ENCODE data around the gene PLEKHB2. TPM values are rescaled to one million over a fixed set of nuclear protein-coding genes. Genes with fewer than 3 reads are reported as not detected.

Gene PLEKHB2
- polyA plus RNA-seq, 1 of the 3 experiments (the other 2 are of a cell fraction) = 105 TPM

- peaks cover 0 to 3% of the 10 kb centered on the region in 2 experiments; a peak in 1 of 4 replicates for H3K4me1 ChIP-seq (ENCODE audit: control insufficient read depth in 1 of 2, insufficient read depth in 2 of 2, low read depth in 1 of 2, low read length in 1 of 2)
- no peaks in the 10 kb centered on the region for H4K20me1 ChIP-seq (ENCODE audit: insufficient read depth)
- H2AFZ ChIP-seq (ENCODE audit: low read depth) = no peak overlapping the region
- ChIA-PET CTCF (no interaction called here), POLR2A (no interaction called here)
- no peak overlapping the region for H3K27ac ChIP-seq (ENCODE audit: low read depth in 2 of 2, low read length in 1 of 2)
- H3F3A ChIP-seq (replicated peaks; ENCODE audit: insufficient read depth) = peaks cover 3% of the 10 kb centered on the region
- no peak overlapping the region for H3K4me2 ChIP-seq
- no peak overlapping the region for H3K9ac ChIP-seq
- H3K36me3 ChIP-seq (replicated peaks in 1 of 2; ENCODE audit: control insufficient read depth in 1 of 2, insufficient read depth in 2 of 2, low read length in 1 of 2) = peaks cover 48 to 68% of the 10 kb centered on the region in 2 experiments
- WGBS (ENCODE audit: low lambda C conversion rate) = 95% methylated on average over 2 of the region's 2 CpGs
- no peak for TF ChIP-seq MAX (IDR thresholded peaks at IDR 0.05; ENCODE audit: low read depth)
- no peak for TF ChIP-seq CTCF (IDR thresholded peaks at IDR 0.05)
- no peak for TF ChIP-seq ZBTB33 (IDR thresholded peaks at IDR 0.05; ENCODE audit: borderline replicate concordance, low read depth)
- no peak for TF ChIP-seq RXRA (IDR thresholded peaks at IDR 0.05; ENCODE audit: borderline replicate concordance, low read depth)
- TF ChIP-seq CHD2 (IDR thresholded peaks at IDR 0.05; ENCODE audit: low read length, partially characterized antibody) = no peak
- no peak for TF ChIP-seq TAF1 (IDR thresholded peaks at IDR 0.05; ENCODE audit: borderline replicate concordance, low read depth, low read length)
- TF ChIP-seq RFX5 (IDR thresholded peaks at IDR 0.05; ENCODE audit: low read length) = no peak
- TF ChIP-seq PBX3 (IDR thresholded peaks at IDR 0.05) = no peak
- no peak for TF ChIP-seq SIN3A (IDR thresholded peaks at IDR 0.05; ENCODE audit: borderline replicate concordance, low read depth, low read length)
- no peak for TF ChIP-seq TCF12 (IDR thresholded peaks at IDR 0.05)
- TF ChIP-seq SMC3 (IDR thresholded peaks at IDR 0.05; ENCODE audit: low read depth, low read length) = no peak
- no peak for TF ChIP-seq JUND (IDR thresholded peaks at IDR 0.05)
- no peak for TF ChIP-seq USF1 (IDR thresholded peaks at IDR 0.05; ENCODE audit: borderline replicate concordance, low read depth)
- TF ChIP-seq NFIC (IDR thresholded peaks at IDR 0.05; ENCODE audit: borderline replicate concordance) = no peak
- TF ChIP-seq EZH2phosphoT487 (IDR thresholded peaks at IDR 0.05; ENCODE audit: borderline replicate concordance, low read depth) = no peak
- no peak for TF ChIP-seq FOXJ3 (CRISPR knock-in tag; IDR thresholded peaks at IDR 0.05)
- no peaks in the 10 kb centered on the region; the same call in 1 of the 2 replicates for H3K79me2 ChIP-seq (ENCODE audit: insufficient read depth)
- no peaks in the 10 kb centered on the region for H3K9me2 ChIP-seq
- no peaks in the 10 kb centered on the region for H3K9me3 ChIP-seq
- H3K4me3 ChIP-seq (ENCODE audit: low read depth in 2 of 2, low read length in 1 of 2) = no peak overlapping the region
- no peaks in the 10 kb centered on the region for H3K27me3 ChIP-seq (ENCODE audit: insufficient read depth)
- no peak for DNase-seq
These were observed 39.9 kb downstream of the PLEKHB2 start for GRCh38 chr2:131145040-131145439.
